ENCODE measurements around the gene CCZ1.
"Not testable (repeated sequence)": the region's sequence is repeated elsewhere in the genome, so short reads cannot be mapped to it uniquely, and the experiment has no call there.

DNA sequence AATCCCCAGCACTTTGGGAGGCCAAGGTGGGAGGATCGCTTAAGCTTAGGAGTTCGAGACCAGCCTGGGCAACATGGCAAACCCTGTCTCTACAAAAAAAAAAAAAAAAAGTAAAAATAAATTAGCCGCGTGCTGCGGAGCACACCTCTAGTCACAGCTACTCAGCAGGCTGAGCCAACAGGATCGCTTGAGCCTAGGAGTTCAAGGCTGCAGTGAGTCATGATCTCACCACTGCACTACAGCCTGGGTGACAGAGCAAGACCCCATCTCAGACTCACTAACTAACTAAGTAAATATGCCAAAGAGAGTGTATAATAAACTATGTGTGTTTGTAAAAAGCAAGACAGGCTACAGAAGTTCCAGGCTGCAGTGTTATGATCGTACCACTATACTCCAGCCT lies 65.3 kb downstream of the CCZ1 start:
- TF ChIP-seq, protein P1, sequence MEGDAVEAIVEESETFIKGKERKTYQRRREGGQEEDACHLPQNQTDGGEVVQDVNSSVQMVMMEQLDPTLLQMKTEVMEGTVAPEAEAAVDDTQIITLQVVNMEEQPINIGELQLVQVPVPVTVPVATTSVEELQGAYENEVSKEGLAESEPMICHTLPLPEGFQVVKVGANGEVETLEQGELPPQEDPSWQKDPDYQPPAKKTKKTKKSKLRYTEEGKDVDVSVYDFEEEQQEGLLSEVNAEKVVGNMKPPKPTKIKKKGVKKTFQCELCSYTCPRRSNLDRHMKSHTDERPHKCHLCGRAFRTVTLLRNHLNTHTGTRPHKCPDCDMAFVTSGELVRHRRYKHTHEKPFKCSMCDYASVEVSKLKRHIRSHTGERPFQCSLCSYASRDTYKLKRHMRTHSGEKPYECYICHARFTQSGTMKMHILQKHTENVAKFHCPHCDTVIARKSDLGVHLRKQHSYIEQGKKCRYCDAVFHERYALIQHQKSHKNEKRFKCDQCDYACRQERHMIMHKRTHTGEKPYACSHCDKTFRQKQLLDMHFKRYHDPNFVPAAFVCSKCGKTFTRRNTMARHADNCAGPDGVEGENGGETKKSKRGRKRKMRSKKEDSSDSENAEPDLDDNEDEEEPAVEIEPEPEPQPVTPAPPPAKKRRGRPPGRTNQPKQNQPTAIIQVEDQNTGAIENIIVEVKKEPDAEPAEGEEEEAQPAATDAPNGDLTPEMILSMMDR (IDR thresholded peaks at IDR 0.05 in 2 of 3, conservative IDR thresholded peaks at IDR 0.05 in 1 of 3; ENCODE audit: insufficient read depth in 2 of 3, low read depth in 1 of 3, low read length in 3 of 3): not testable (repeated sequence)
- not testable (repeated sequence) for TF ChIP-seq NFATC3 (IDR thresholded peaks at IDR 0.05); FOXM1 (IDR thresholded peaks at IDR 0.05; ENCODE audit: low read depth); FOXM1 (CRISPR knock-in tag; IDR thresholded peaks at IDR 0.05; ENCODE audit: low read depth); EZH2 (IDR thresholded peaks at IDR 0.05; ENCODE audit: borderline replicate concordance, low read depth, low read length); EGR1 (conservative IDR thresholded peaks at IDR 0.05)
- TF ChIP-seq, protein P2, sequence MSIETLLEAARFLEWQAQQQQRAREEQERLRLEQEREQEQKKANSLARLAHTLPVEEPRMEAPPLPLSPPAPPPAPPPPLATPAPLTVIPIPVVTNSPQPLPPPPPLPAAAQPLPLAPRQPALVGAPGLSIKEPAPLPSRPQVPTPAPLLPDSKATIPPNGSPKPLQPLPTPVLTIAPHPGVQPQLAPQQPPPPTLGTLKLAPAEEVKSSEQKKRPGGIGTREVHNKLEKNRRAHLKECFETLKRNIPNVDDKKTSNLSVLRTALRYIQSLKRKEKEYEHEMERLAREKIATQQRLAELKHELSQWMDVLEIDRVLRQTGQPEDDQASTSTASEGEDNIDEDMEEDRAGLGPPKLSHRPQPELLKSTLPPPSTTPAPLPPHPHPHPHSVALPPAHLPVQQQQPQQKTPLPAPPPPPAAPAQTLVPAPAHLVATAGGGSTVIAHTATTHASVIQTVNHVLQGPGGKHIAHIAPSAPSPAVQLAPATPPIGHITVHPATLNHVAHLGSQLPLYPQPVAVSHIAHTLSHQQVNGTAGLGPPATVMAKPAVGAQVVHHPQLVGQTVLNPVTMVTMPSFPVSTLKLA (conservative IDR thresholded peaks at IDR 0.05): not testable (repeated sequence)

All from K562 (cell line).